ENCODE data around the gene IFT122.

IFT122 gene

GRCh38 chr3:129567176-129567705 is 127.2 kb downstream of the IFT122 start:
- no peaks in the 10 kb centered on the region for H3K36me3 ChIP-seq (ENCODE audit: control insufficient read depth, insufficient read depth, low read length)
- H3K9me3 ChIP-seq (ENCODE audit: control insufficient read depth, low read length) = no peaks in the 10 kb centered on the region
- WGBS, 2 experiments = 90 to 91% methylated on average over 18 of the region's 18 CpGs
- no peak overlapping the region for H3K4me3 ChIP-seq (ENCODE audit: insufficient read depth, low read depth, low read length)
- no peaks in the 10 kb centered on the region for H3K27me3 ChIP-seq (ENCODE audit: control insufficient read depth, insufficient read depth, low read length, poor library complexity, severe bottlenecking)
- no peaks in the 10 kb centered on the region for H3K4me1 ChIP-seq (ENCODE audit: control insufficient read depth, insufficient read depth, low read length)
- H3K27ac ChIP-seq (ENCODE audit: insufficient read depth, low read depth, low read length, poor library complexity, severe bottlenecking) = no peak overlapping the region

DNA sequence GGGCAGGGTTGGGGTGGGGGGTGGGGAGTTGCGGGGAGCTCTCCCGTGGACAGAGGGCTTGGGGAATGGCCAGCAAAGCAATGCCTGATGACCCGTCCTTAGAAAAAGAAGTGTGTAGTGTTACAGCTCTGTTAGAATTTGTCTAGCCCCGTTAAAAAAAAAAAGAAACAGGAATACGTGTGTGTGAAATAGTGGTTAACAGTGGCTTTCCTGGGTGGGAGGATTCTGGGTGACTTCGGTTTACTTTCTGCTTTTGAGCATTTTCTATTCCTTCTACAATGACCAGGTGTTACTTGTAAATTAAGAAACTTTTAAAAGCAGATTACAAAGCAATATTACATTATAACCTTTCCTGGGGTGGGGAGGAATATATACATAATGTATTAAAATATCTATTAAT is 127.9 kb downstream of the IFT122 start:
- Histone ChIP-seq H3K36me3 (ENCODE audit: control insufficient read depth, insufficient read depth, low read length) (no peaks in the 10 kb centered on the region), H3K27ac (ENCODE audit: insufficient read depth, low read depth, low read length, poor library complexity, severe bottlenecking) (no peak overlapping the region), H3K4me1 (ENCODE audit: control insufficient read depth, insufficient read depth, low read length) (no peaks in the 10 kb centered on the region), H3K27me3 (ENCODE audit: control insufficient read depth, insufficient read depth, low read length, poor library complexity, severe bottlenecking) (no peaks in the 10 kb centered on the region), H3K9me3 (ENCODE audit: control insufficient read depth, low read length) (no peaks in the 10 kb centered on the region), H3K4me3 (ENCODE audit: insufficient read depth, low read depth, low read length) (no peak overlapping the region)
- 73 to 82% methylated on average over 5 to 6 of the region's 6 CpGs for WGBS, 2 experiments

- H3K27me3 ChIP-seq (ENCODE audit: control insufficient read depth, insufficient read depth, low read length, poor library complexity, severe bottlenecking) = no peaks in the 10 kb centered on the region
These were observed 129.8 kb downstream of the IFT122 start for GRCh38 chr3:129569856-129570255.

More at GRCh38 chr3:129569856-129570255, 129.8 kb downstream of the IFT122 start:
- no peak overlapping the region for H3K4me3 ChIP-seq (ENCODE audit: insufficient read depth, low read depth, low read length)
- H3K27ac ChIP-seq (ENCODE audit: insufficient read depth, low read depth, low read length, poor library complexity, severe bottlenecking) = no peak overlapping the region
- no peaks in the 10 kb centered on the region for H3K36me3 ChIP-seq (ENCODE audit: control insufficient read depth, insufficient read depth, low read length)
- WGBS, 2 experiments = 94 to 96% methylated on average over 7 of the region's 7 CpGs
- H3K9me3 ChIP-seq (ENCODE audit: control insufficient read depth, low read length) = no peaks in the 10 kb centered on the region
- H3K4me1 ChIP-seq (ENCODE audit: control insufficient read depth, insufficient read depth, low read length) = no peaks in the 10 kb centered on the region

Data from ectodermal cell (in vitro differentiated cells).